Heart left ventricle (tissue), 13 donors: ENCODE data around the gene NUP188.

Experiments
- CTCF ChIP-seq, 12 donors: fragments of 200-600 bp; sonication (generic) in 4 of 12; IDR thresholded peaks; one replicate each; pipeline versions ENCODE4 v1.5.0 to v1.8.0; 2018 to 2022; ENCODE audit warnings: antibody characterized with exemption in 12 of 12, mild to moderate bottlenecking in 5 of 12
- POLR2A ChIP-seq, 2 donors: fragments of 450-650 bp; IDR thresholded peaks; one replicate each; pipeline ENCODE4 v1.6.1; 2017; ENCODE audit warnings: antibody characterized with exemption in 2 of 2, mild to moderate bottlenecking in 2 of 2, moderate library complexity in 2 of 2
- donor health status: ischemic (EF 13 %, LVEDD 7.1; RV severe dilation, severe dysfunction).
- donor health status: DM: no; HTN: yes; CAD: no.
- donor health status: DM: no; HTN: no; CAD: no.
- donor health status: ischemic (EF 25% LVEDD 6.9; RV normal size, moderate dysfunction).
- donor health status: ischemic (EF 25% LVEDD 5.7; RV mildly dilated, moderate dysfunction).
- donor health status: ischemic (EF 35%, LVEDD 5.7; RV mildly dilated, moderate dysfunction).
- donor health status: nonischemic (EF 11% LVEDD 7.7; RV severe dilation, severe dysfunction).
- donor health status: DM: yes; HTN: yes; CAD: no.
- donor health status: PGD.
- donor health status: ischemic (EF 29% LVEDD 5.4; RV normal size, mild dysfunction).
- donor health status: nonischemic (EF 23%, LVEDD 6.1; RV moderate dilation, normal function).

GRCh38 chr9:129032541-129033159 is 85.2 kb downstream of the NUP188 start:
- TF ChIP-seq CTCF (IDR thresholded peaks at IDR 0.05) (no peak), POLR2A (IDR thresholded peaks at IDR 0.05) (no peak)
